Parathyroid adenoma (tissue), 2 donors: ENCODE data around the gene OR8G1.

Source experiments
- H2AFZ ChIP-seq: fragments of 300-600 bp; sonication (generic); one replicate; pipeline ENCODE4 v1.7.0; 2017; ENCODE audit warnings: antibody characterized with exemption, mild to moderate bottlenecking
- H3K27ac ChIP-seq: fragments of 300-600 bp; sonication (generic); one replicate; pipeline ENCODE4 v1.7.0; 2017
- H3K27me3 ChIP-seq: fragments of 300-600 bp; sonication (generic); one replicate; pipeline ENCODE4 v1.7.0; 2017; ENCODE audit warnings: low read length; ENCODE audit not compliant: control insufficient read depth, insufficient read depth
- H3K36me3 ChIP-seq: fragments of 300-600 bp; sonication (generic); one replicate; pipeline ENCODE4 v1.7.0; 2017; ENCODE audit warnings: low read length; ENCODE audit not compliant: control insufficient read depth, insufficient read depth
- H3K4me1 ChIP-seq: fragments of 300-600 bp; sonication (generic); one replicate; pipeline ENCODE4 v1.7.0; 2017; ENCODE audit warnings: control low read depth
- H3K4me2 ChIP-seq: fragments of 300-600 bp; sonication (generic); one replicate; pipeline ENCODE4 v1.7.0; 2017; ENCODE audit warnings: low read length
- H3K4me3 ChIP-seq: fragments of 300-600 bp; sonication (generic); one replicate; pipeline ENCODE4 v1.7.0; 2017; ENCODE audit warnings: low read depth, low read length
- H3K79me2 ChIP-seq: fragments of 300-600 bp; sonication (generic); one replicate; pipeline ENCODE4 v1.7.0; 2017; ENCODE audit warnings: control low read depth
- H3K9ac ChIP-seq: fragments of 300-600 bp; sonication (generic); one replicate; pipeline ENCODE4 v1.7.0; 2017; ENCODE audit warnings: mild to moderate bottlenecking
- H3K9me3 ChIP-seq: fragments of 300-600 bp; sonication (generic); one replicate; pipeline ENCODE4 v1.7.0; 2017; ENCODE audit warnings: low read length; ENCODE audit not compliant: control insufficient read depth
- TF ChIP-seq, protein P1 (sequence below): fragments of 300-600 bp; sonication (generic); IDR thresholded peaks from one replicate; pipeline ENCODE4 v1.7.0; 2017; ENCODE audit warnings: antibody characterized with exemption, mild to moderate bottlenecking
- donor health status: primary hyperparathyroidism.

Gene OR8G1

DNA sequence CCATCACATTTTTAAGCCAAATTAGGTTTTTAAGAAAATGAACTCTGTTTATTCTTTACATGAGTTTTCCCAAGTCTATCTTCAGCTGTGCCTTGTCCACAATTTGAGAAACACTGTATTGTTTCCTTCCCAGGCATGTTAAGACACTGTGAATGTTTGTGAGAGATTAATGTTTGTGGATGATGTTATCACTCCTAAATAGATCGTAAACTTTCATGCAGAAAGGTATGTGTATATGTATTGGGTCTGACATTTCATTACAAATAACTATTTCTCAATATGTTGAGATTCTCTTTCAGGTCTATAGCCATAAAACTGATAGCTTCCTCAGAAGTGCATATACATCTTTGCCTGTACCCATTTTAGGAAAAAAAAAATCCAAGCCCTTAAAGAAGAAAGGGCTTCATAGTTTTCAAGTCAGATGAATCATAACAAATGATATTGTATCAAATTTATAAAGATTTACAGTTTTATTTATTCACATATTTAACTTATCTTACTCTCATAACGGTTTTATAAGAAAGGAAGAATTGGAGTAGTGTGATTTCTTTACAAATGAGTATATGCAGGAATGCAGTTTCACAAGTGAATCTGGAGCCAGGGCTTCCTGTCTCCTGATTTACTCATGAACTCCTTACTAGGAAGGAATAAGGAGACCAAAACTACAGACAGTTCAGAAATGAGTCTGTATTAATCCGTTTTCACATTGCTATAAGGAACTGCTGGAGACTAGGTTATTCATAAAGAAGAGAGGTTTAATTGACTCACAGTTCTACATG, 61.6 kb downstream of the OR8G1 start:
- TF ChIP-seq, protein P1, sequence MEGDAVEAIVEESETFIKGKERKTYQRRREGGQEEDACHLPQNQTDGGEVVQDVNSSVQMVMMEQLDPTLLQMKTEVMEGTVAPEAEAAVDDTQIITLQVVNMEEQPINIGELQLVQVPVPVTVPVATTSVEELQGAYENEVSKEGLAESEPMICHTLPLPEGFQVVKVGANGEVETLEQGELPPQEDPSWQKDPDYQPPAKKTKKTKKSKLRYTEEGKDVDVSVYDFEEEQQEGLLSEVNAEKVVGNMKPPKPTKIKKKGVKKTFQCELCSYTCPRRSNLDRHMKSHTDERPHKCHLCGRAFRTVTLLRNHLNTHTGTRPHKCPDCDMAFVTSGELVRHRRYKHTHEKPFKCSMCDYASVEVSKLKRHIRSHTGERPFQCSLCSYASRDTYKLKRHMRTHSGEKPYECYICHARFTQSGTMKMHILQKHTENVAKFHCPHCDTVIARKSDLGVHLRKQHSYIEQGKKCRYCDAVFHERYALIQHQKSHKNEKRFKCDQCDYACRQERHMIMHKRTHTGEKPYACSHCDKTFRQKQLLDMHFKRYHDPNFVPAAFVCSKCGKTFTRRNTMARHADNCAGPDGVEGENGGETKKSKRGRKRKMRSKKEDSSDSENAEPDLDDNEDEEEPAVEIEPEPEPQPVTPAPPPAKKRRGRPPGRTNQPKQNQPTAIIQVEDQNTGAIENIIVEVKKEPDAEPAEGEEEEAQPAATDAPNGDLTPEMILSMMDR: no peak
- Histone ChIP-seq H3K27me3 (no peaks in the 10 kb centered on the region), H2AFZ (no peak overlapping the region), H3K4me1 (no peaks in the 10 kb centered on the region), H3K4me3 (no peak overlapping the region), H3K4me2 (no peak overlapping the region), H3K79me2 (no peaks in the 10 kb centered on the region), H3K36me3 (no peaks in the 10 kb centered on the region), H3K9me3 (no peaks in the 10 kb centered on the region), H3K27ac (no peak overlapping the region), H3K9ac (no peak overlapping the region)
